MM.1S (cell line): ENCODE measurements around the gene PNPLA6.

Source experiments
- CTCF ChIP-seq: fragments of 300-600 bp; sonication (generic); IDR thresholded peaks from 2 replicates; pipeline ENCODE4 v1.5.1; 2016; ENCODE audit warnings: antibody characterized with exemption, low read length, mixed read lengths
- EZH2 ChIP-seq: fragments of 300-600 bp; sonication (generic); optimal IDR thresholded peaks from 2 replicates; pipeline ENCODE3; 2017; ENCODE audit warnings: low read depth, mild to moderate bottlenecking, antibody characterized with exemption, low read length, mixed read lengths

- no peak for TF ChIP-seq CTCF
- no peak for TF ChIP-seq EZH2
Observed at GRCh38 chr19:7533925-7534480, 1.5 kb upstream of the PNPLA6 start.
